ENCODE data around the gene MAML1. TPM values are rescaled to one million over a fixed set of nuclear protein-coding genes. Genes with fewer than 3 reads are reported as not detected.
"Not testable (repeated sequence)": the region's sequence is repeated elsewhere in the genome, so short reads cannot be mapped to it uniquely, and the experiment has no call there.

Gene MAML1
- total and polyA plus RNA-seq, 2 experiments from 2014 or later = 5.8 to 9.5 TPM

GRCh38 chr5:179697108-179697507 lies 35.5 kb upstream of the MAML1 start:
- peak overlapping the region; percentile 97; the same call in 1 of the 2 replicates for H3K27ac ChIP-seq
- H3K4me1 ChIP-seq (ENCODE audit: insufficient read depth) = peaks cover 8% of the 10 kb centered on the region; the same call in 1 of the 2 replicates
- no peak for TF ChIP-seq EZH2phosphoT487 (IDR thresholded peaks at IDR 0.05; ENCODE audit: insufficient read depth, low read depth)
- no peak for TF ChIP-seq EZH2 (IDR thresholded peaks at IDR 0.05; ENCODE audit: insufficient read depth, poor library complexity, severe bottlenecking)
- 89 to 94% methylated on average over 2 of the region's 2 CpGs for whole genome bisulfite sequencing, 2 experiments (ENCODE audit: low coverage in 1 of 2, low lambda C conversion rate in 2 of 2, missing lambda C conversion rate in 2 of 2)
- peaks cover 4% of the 10 kb centered on the region; the same call in 1 of the 2 replicates for H3F3A ChIP-seq (ENCODE audit: insufficient read depth)
- no peak for DNase-seq
- in situ Hi-C loops (cut with MboI) = no loop called here
- peaks cover 4% of the 10 kb centered on the region; the same call in 1 of the 2 replicates for H3K36me3 ChIP-seq (ENCODE audit: low read depth)
- 0 out of 2 replicates have a peak, but pooled peaks cover 4% of the 10 kb centered on the region for H4K20me1 ChIP-seq (ENCODE audit: insufficient read depth)
- H3K4me3 ChIP-seq = no peak overlapping the region
- H3K9me3 ChIP-seq (ENCODE audit: low read depth) = no peaks in the 10 kb centered on the region
- H3K9ac ChIP-seq = peak overlapping the region; percentile 97; the same call in 1 of the 2 replicates
- H3K27me3 ChIP-seq (replicated peaks; ENCODE audit: insufficient read depth) = no peaks in the 10 kb centered on the region
- no peaks in the 10 kb centered on the region for H3K9me2 ChIP-seq (ENCODE audit: insufficient read depth)
- H2AFZ ChIP-seq = no peak overlapping the region
- no peak overlapping the region for H3K4me2 ChIP-seq (ENCODE audit: unreplicated experiment)
- H3K79me2 ChIP-seq (ENCODE audit: insufficient read depth) = peaks cover 38% of the 10 kb centered on the region

DNA sequence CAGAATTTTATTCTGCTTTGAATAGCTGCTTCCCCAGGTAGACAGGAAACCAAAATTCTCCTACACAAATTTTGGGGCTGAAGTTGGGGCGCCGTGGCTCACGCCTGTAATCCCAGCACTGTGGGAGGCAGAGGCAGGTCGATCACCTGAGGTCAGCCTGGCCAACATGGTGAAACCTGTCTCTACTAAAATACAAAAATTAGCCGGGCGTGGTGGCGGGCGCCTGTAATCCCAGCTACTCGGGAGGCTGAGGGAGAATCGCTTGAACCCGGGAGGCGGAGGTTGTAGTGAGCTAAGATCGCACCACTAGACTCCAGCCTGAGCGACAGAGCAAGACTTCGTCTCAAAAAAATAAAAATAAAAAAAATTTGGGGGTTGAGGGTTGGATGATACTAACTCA lies 35.1 kb upstream of the MAML1 start:
- H3F3A ChIP-seq (ENCODE audit: insufficient read depth); H3K27me3 ChIP-seq (replicated peaks; ENCODE audit: insufficient read depth); in situ Hi-C loops (cut with MboI); H3K4me1 ChIP-seq (ENCODE audit: insufficient read depth); H4K20me1 ChIP-seq (ENCODE audit: insufficient read depth); H3K9me3 ChIP-seq (ENCODE audit: low read depth); H3K36me3 ChIP-seq (ENCODE audit: low read depth); H3K9me2 ChIP-seq (ENCODE audit: insufficient read depth); DNase-seq: not testable (repeated sequence)
- peak overlapping the region; percentile 84 for H3K4me2 ChIP-seq (ENCODE audit: unreplicated experiment)
- peak overlapping the region; percentile 79 for H3K4me3 ChIP-seq
- peak overlapping the region; percentile 67 for H2AFZ ChIP-seq
- H3K79me2 ChIP-seq (ENCODE audit: insufficient read depth) = peaks cover 42% of the 10 kb centered on the region
- peak overlapping the region; percentile 97 for H3K9ac ChIP-seq
- peak overlapping the region; percentile 97 for H3K27ac ChIP-seq
- WGBS, 2 experiments (ENCODE audit: low coverage in 1 of 2, low lambda C conversion rate in 2 of 2, missing lambda C conversion rate in 2 of 2) = 93 to 95% methylated on average over 14 to 15 of the region's 15 CpGs

DNA sequence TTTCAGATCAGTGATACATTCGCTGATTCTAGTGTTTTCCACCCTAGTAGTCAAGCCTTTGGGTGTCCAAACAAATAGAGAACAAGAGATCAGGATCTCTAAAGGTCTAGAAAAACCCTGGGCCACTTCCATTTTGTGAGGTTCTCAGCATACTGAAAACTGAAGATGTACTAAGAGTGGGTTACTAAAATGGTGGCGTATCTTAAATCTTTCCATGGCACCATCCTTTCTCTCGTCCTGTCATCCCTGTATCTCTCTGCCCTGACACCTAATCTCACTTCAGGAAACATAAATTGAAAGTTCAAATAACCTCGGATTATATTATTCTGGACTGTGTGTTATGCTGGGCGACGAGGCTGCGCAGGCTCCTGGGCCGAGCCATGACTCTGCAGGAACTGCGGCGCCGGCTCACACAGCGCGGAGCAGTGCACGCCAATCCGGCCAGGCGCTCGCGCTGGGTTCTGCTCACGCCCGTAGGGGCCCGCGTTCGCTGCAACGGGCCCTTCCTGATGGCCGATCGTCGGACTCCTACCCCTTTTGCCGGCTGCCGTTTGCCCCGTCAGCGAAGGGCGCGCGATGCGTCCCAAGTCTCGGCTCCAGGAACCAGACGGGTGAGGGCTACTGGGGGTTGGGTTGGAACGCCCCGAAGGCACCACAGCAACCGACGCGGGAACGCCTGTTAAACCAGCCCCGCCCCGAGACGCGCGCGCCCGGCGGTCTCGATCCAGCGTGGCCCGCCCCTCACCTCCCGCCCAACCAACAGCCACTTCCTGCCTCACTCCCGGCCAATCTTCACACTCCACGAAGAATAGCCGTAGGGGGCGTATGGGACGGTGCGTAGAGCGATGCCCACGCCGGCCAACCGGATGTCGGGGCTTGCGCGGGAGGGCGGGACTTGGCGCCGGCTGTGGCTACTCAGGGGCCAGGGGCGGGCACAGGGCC lies 34.4 kb upstream of the MAML1 start:
- Histone ChIP-seq H3K4me3 (peak overlapping the region; percentile 95), H3F3A (ENCODE audit: insufficient read depth) (peaks cover 4% of the 10 kb centered on the region; the same call in 1 of the 2 replicates), H3K9me3 (ENCODE audit: low read depth) (no peaks in the 10 kb centered on the region), H3K9me2 (ENCODE audit: insufficient read depth) (no peaks in the 10 kb centered on the region), H3K36me3 (ENCODE audit: low read depth) (peaks cover 4% of the 10 kb centered on the region; the same call in 1 of the 2 replicates), H3K9ac (peak overlapping the region; percentile 98), H3K27ac (peak overlapping the region; percentile 97), H3K4me1 (ENCODE audit: insufficient read depth) (peaks cover 8% of the 10 kb centered on the region; the same call in 1 of the 2 replicates), H3K4me2 (ENCODE audit: unreplicated experiment) (peak overlapping the region; percentile 84), H4K20me1 (ENCODE audit: insufficient read depth) (0 out of 2 replicates have a peak, but pooled peaks cover 4% of the 10 kb centered on the region), H3K79me2 (ENCODE audit: insufficient read depth) (peaks cover 50% of the 10 kb centered on the region), H3K27me3 (replicated peaks; ENCODE audit: insufficient read depth) (no peaks in the 10 kb centered on the region), H2AFZ (peak overlapping the region; percentile 67)
- 2 to 3% methylated on average over 54 to 61 of the region's 72 CpGs for WGBS, 2 experiments (ENCODE audit: low coverage in 1 of 2, low lambda C conversion rate in 2 of 2, missing lambda C conversion rate in 2 of 2)
- DNase-seq = peak; percentile 100
- TF ChIP-seq EZH2 (IDR thresholded peaks at IDR 0.05; ENCODE audit: insufficient read depth, poor library complexity, severe bottlenecking) (no peak), EZH2phosphoT487 (IDR thresholded peaks at IDR 0.05; ENCODE audit: insufficient read depth, low read depth) (no peak)
- in situ Hi-C loops (cut with MboI) = no loop called here

DNA sequence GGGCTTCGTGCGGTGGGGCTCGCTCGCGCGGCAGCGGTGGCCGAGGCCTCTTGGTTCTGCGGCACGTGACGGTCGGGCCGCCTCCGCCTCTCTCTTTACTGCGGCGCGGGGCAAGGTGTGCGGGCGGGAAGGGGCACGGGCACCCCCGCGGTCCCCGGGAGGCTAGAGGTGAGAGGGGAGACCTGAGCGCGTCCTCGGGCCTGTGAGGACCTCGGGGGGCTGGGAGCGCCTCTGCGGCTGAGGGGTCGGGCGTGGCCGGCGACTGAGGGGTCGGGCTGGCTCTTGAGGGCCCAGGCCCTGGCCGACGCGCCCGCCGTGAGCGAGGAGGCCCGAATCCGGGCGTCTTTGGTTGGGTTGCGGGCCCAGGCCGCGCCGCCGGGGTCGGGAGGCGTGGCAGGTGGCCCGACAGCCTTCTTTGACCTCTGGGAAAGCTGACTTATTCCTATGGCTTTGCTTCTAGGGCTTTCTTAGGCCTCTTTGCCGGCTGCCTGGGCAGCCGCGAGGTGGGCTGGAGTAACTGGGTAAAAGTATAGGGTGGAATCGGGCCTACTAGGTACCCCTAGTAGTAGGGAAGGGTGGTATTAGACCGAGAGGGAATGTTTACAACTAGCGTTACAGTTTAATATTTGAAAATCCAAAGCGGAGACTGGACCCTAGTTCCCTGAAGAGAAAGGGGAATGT lies 33.5 kb upstream of the MAML1 start, which contains the start of gene CANX:
CANX (plus strand) TSS at position 33 of the 681 bp plus-strand sequence. CDS start 6,715 bp downstream, outside the sequence.
- peak within 1 kb of the TSS; percentile 95 for H3K4me3 ChIP-seq
- in situ Hi-C loops (cut with MboI) = no loop called here
- peak within 1 kb of the TSS; percentile 97 for H3K27ac ChIP-seq
- peaks cover 4% of the 10 kb centered on the region; the same call in 1 of the 2 replicates for H3K36me3 ChIP-seq (ENCODE audit: low read depth)
- H3K9ac ChIP-seq = peak within 1 kb of the TSS; percentile 98
- no peaks in the 10 kb centered on the region for H3K9me2 ChIP-seq (ENCODE audit: insufficient read depth)
- H4K20me1 ChIP-seq (ENCODE audit: insufficient read depth) = 0 out of 2 replicates have a peak, but pooled peaks cover 4% of the 10 kb centered on the region
- TF ChIP-seq EZH2 (IDR thresholded peaks at IDR 0.05; ENCODE audit: insufficient read depth, poor library complexity, severe bottlenecking) (no peak), EZH2phosphoT487 (IDR thresholded peaks at IDR 0.05; ENCODE audit: insufficient read depth, low read depth) (no peak)
- peaks cover 8% of the 10 kb centered on the region; the same call in 1 of the 2 replicates for H3K4me1 ChIP-seq (ENCODE audit: insufficient read depth)
- H3K4me2 ChIP-seq (ENCODE audit: unreplicated experiment) = peak within 1 kb of the TSS; percentile 98
- H3K79me2 ChIP-seq (ENCODE audit: insufficient read depth) = peaks cover 58% of the 10 kb centered on the region
- H3F3A ChIP-seq (ENCODE audit: insufficient read depth) = peaks cover 4% of the 10 kb centered on the region; the same call in 1 of the 2 replicates
- peak within 1 kb of the TSS; percentile 67 for H2AFZ ChIP-seq
- no peaks in the 10 kb centered on the region for H3K27me3 ChIP-seq (replicated peaks; ENCODE audit: insufficient read depth)
- WGBS, 2 experiments (ENCODE audit: low coverage in 1 of 2, low lambda C conversion rate in 2 of 2, missing lambda C conversion rate in 2 of 2) = 0 to 1% methylated on average over 27 to 49 of the region's 58 CpGs
- DNase-seq = peak; percentile 65
- no peaks in the 10 kb centered on the region for H3K9me3 ChIP-seq (ENCODE audit: low read depth)

Data from GM23248 (cell line).